ENCODE results near the gene RBM17.

Gene RBM17

DNA sequence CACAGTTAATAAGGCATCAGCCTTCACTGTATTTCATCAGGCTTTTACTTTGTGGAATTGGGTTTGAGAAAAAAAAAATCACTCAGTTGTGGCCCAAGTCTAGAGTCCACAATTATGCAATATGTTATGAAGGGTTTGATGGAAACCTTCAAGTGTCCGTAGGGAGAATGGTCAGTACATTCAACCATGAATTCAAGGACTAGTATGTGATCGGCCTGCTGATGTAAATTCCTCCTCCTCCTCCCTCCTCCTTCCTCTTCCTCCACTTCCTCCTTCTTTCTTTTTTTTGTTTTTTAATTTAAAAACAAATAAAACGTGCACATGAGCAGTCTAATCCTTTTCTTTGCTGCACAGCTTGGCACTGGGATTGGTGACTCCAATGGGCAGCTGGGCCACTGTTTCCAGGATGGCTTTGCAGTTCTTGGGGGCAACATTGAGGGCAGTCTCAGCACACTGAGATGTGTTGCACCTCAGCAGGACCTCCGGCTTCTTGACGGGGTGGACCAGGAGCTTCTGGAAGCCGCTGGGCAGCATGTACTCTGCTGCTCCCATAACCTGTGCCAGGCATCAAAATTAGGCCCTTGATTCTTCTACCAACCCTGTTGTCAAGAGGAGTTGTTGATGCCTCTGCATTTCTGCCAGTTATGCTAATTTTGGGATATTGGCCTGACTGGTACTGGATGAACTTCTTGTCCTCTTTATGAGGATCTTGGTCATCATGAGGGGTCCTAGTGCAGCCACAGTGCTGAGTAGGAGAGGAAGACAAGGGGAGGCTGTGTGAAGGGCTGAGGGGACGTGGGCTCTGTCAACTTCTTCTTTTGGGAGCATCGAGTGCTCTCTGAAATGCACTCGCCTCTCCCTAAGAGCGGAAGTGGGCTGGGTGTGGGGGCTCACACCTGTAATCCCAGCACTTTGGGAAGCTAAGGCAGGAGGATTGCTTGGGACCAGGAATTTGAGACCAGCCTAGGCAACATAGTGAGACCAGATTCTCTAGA, 17.4 kb upstream of the RBM17 start:
- FAIRE-seq: peak; percentile 61
- no peak for DNase-seq (ENCODE audit: insufficient read length)
- TF ChIP-seq TAF1 (IDR thresholded peaks at IDR 0.05; ENCODE audit: borderline replicate concordance, low read depth, low read length) (no peak), POLR2AphosphoS5 (IDR thresholded peaks at IDR 0.05; ENCODE audit: low read depth, low read length) (no peak)

DNA sequence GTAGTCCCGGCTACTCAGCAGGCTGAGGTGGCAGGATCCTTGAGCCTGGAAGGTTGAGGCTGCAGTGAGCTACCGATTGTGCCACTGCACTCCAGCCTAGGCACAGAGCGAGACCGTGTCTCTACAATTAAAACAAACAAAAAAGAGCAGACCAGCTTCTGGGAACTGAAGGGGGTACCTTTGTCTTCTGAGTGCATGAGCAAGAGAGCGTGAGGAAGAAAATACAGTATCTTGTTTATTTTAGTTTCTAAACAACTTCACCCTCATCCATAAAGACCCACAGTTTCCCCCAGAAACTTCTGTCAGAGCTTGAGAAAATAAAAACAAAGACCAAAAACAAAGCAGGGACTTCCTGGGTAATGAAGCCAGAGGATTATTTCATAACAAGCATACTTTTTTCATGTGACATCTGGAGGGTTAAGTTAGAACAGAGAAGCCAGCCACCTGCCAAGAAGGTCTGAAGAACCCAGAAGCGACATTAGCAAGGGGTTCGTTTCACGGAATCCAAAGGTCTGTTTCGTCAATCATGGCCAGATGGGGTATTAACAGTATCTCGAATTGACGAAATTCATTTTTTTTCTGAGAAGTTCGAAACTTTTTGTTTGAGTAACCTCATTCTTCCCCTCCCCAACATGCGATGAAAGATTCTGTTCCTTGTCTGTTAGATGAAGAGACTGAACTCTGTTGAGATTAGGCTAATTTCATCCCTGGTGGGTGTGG, 16.5 kb upstream of the RBM17 start:
- FAIRE-seq (peak; percentile 98), DNase-seq (ENCODE audit: insufficient read length) (no peak)
- TF ChIP-seq POLR2AphosphoS5 (IDR thresholded peaks at IDR 0.05; ENCODE audit: low read depth, low read length) (no peak), TAF1 (IDR thresholded peaks at IDR 0.05; ENCODE audit: borderline replicate concordance, low read depth, low read length) (no peak), POLR2A (IDR thresholded peaks at IDR 0.05; ENCODE audit: low read depth, low read length) (no peak)

DNA sequence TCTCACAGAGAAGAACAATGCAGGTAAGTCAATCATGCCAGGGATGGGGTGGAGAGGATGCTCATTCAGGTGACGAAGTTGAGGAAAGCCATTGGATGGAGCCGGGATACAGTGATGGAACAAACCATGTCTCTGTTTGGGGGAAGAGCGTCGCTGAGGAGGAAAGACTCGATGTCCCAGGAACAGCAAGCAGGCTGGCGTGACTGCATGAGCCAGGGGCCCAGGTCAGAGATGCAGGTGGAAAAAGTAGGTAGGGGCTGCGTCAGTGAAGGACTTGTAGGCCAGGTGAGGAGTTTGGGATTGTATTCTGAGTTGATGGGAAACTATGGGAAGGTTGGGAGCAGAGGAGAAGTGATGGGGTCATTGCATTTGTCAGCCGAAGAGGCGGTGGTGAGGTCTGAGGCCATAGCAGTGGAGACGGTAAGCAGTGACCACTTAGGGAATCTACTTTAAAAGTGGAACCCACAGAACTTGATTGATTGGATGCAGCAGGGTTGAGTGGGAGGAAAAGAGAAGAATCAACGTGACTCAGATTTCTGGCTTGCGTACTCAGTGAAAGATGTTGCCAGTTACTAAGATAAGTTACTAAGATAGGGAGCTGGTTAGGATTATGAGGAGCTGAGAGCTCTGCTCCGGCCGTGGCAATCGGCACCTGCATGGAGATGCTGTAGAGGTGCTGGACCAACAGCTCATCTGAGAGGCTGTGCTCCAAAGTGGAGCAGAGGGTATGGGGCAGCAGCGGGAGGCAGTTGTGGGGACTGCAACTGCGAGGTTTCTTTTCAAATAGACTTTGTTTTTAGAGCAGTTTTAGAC, 14.1 kb upstream of the RBM17 start:
- no peak for TF ChIP-seq TAF1 (IDR thresholded peaks at IDR 0.05; ENCODE audit: borderline replicate concordance, low read depth, low read length)
- no peak for TF ChIP-seq POLR2AphosphoS5 (IDR thresholded peaks at IDR 0.05; ENCODE audit: low read depth, low read length)
- no peak for TF ChIP-seq POLR2A (IDR thresholded peaks at IDR 0.05; ENCODE audit: low read depth, low read length)
- no peak for DNase-seq (ENCODE audit: insufficient read length)
- FAIRE-seq: peak; percentile 77

DNA sequence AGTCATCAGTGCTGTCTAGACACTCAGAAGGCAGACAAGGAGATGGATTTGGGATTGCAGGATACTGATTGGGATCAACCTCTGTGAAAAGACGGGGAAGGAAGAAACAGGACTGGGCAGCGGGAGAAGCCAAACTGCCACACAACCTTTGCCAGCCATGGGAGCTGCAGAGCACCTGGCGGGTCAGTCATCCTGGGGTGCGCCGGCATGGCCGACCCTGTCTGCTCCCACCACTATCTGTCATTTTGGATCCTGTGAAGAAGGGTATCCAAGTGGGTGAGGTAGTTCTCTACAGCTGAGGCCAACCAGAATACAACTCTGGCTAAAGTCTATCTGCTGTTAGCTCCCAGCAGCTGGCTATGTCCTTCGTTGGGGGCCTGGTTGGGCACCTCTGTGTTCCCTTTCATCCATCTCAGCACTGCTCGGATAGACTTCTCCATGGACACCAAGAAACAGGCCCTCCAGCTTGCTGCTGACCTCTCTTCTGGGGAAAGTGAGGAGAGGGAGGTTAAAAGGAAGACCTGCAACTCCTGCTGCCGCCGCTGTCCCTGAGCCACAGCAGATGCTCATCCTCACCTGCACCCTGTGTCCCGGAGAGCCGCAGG, 11.7 kb upstream of the RBM17 start:
- TF ChIP-seq POLR2A (IDR thresholded peaks at IDR 0.05; ENCODE audit: low read depth, low read length) (no peak), POLR2AphosphoS5 (IDR thresholded peaks at IDR 0.05; ENCODE audit: low read depth, low read length) (no peak), TAF1 (IDR thresholded peaks at IDR 0.05; ENCODE audit: borderline replicate concordance, low read depth, low read length) (no peak)
- FAIRE-seq: no peak
- DNase-seq (ENCODE audit: insufficient read length): no peak

DNA sequence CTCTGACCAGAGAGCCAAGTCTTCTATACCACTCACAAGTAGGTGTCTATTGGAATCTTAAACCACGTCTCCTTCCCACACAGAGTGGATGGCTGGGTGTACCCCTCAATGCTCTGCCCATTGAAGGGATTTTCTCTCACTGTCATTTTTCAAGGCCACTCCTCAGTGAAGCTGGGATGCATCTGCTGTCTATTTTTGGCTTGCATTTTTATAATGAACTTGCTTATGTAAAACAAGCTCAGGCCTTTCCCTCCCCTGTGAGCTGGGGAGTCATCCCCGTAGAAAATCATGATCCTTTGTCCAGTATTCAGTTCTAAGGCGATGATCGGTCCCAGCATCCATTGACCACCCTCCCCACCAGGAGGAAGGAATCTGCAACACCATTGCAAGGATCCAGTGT, 9.8 kb upstream of the RBM17 start:
- no peak for TF ChIP-seq POLR2A (IDR thresholded peaks at IDR 0.05; ENCODE audit: low read depth, low read length)
- no peak for TF ChIP-seq POLR2AphosphoS5 (IDR thresholded peaks at IDR 0.05; ENCODE audit: low read depth, low read length)
- FAIRE-seq: no peak
- DNase-seq (ENCODE audit: insufficient read length): no peak

DNA sequence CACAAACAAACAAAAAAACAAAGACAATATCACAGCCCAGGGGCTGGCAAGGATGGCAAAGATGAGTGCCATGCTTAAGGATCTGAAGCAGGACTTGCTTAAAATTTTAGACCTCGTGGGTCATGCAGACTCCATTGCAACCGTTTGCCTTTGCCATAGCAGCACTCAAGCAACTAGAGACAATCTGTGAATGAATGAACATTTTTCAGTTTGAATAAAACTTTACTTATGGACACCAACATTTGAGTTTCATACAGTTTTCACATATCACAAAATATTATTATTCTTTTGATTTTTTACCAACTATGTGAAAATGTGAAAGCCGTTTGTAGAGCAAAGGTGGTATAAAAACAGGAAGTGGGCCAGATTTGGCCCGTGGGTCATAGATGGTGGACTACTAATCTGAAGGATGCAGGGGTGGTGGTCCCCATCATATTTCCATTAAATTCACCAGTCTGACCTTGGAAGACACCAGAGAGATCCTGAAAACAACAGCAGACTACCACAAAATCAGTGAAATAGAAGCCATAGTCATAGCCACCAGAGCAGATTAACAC, 8.3 kb upstream of the RBM17 start:
- no peak for DNase-seq (ENCODE audit: insufficient read length)
- TF ChIP-seq POLR2A (IDR thresholded peaks at IDR 0.05; ENCODE audit: low read depth, low read length) (no peak), POLR2AphosphoS5 (IDR thresholded peaks at IDR 0.05; ENCODE audit: low read depth, low read length) (no peak), TAF1 (IDR thresholded peaks at IDR 0.05; ENCODE audit: borderline replicate concordance, low read depth, low read length) (no peak)
- FAIRE-seq: no peak

DNA sequence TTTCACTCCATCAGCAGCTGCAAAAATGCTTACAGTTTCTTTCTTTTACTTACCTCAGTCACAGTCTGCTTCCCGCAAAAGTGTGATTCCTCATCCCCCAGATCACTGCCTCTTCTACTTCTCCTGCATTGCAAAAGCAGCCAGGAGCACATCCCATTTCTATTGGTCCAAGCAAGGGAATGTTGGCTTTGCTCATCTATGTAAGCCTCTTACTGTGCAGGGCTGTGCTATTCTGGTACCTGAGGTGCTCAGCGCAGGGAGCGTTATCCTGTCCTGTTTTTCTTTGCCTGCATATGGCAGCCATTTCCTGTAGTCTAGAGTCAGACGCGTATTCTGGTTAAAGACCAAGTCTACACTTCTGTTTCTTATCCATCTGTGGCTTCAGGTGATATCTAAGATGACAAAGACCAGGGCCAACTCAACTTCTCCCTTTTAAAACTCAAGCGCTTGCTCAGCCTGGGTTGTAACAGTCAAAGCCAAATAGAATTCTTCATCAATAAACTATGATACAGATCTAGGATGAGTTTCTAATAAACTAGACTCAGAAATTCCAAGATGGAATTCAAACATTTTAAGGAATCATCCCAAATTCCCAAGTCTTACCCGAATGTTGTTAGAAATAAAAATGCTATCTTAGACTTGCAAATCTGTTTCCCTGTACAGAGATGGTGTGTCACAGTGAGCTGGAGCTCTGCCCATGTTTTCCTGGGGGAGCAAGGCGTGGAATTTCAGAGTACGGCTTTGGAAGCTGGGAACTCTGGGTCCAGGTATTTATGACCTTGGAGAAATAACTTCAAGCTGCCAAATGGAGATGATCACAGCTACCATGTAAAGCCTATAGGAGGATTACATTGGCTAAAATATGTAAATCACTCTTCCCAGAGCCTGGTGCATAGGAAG, 6.1 kb upstream of the RBM17 start:
- DNase-seq (ENCODE audit: insufficient read length): no peak
- no peak for FAIRE-seq
- TF ChIP-seq POLR2AphosphoS5 (IDR thresholded peaks at IDR 0.05; ENCODE audit: low read depth, low read length) (no peak), POLR2A (IDR thresholded peaks at IDR 0.05; ENCODE audit: low read depth, low read length) (no peak), TAF1 (IDR thresholded peaks at IDR 0.05; ENCODE audit: borderline replicate concordance, low read depth, low read length) (no peak)

DNA sequence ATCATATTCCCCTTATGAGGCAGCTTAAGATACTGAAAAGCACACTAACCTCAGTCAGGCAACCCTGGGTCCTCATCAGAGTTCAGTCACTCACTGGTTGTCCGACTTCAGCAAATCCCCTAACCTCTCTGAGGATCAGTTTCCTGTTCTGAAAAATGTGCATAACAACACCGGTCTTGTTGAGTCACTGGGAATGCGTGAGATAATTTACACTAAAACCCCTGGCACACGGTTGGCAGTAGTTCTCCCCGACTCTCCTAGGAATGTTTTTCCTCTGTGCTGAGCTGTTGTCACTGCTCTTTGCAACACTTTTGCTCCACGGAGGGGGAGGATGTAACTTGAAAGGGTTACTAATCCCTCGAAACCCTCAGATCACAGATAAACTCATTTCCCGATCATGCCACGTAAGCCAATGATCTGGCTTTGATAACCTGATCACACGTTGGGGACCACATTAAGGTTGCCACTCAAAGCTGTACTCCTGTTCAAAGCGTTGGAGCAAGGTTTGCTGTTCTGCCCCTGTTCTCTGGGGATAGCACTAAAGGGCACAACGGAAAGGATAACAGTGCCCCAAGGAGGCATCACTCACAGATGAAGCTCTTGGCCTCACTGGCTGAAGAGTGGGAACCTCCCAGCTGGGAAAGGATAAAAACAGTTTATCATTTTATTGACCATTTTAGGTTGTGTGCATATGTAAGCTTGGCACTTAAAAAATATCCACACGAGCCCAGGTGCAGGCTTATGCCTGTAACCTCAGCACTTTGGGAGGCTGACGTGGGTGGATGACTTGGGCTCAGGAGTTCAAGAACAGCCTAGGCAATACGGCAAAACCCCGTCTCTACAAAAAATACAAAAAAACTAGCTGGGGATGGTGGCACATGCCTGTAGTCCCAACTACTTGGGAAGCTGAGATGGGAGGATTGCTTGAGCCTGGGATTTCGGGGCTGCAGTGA, 5.0 kb upstream of the RBM17 start:
- DNase-seq (ENCODE audit: insufficient read length): no peak
- no peak for TF ChIP-seq TAF1 (IDR thresholded peaks at IDR 0.05; ENCODE audit: borderline replicate concordance, low read depth, low read length)
- no peak for TF ChIP-seq POLR2A (IDR thresholded peaks at IDR 0.05; ENCODE audit: low read depth, low read length)
- no peak for TF ChIP-seq POLR2AphosphoS5 (IDR thresholded peaks at IDR 0.05; ENCODE audit: low read depth, low read length)
- no peak for FAIRE-seq

Data from GM12892 (cell line).